ENCODE data around the gene CHRNB4.

Gene CHRNB4

DNA sequence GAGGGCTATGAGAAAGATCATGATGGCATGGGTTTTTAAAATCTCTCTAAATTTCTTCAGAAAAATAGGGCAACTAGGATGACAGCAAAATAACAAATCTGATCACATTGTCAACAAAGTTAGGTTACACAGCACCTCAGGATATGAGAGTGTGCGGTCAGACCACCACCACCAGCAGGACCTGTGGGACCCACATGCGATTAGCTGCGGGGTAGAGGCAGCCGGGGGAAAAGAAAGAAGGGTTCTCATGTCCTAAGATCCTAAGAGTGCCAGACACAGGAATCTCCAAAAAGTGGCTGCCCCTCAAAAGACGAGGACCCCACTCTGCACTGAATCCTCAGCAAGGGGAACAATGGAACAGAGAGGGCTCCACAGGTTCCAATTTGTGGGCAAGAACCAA lies 35.8 kb downstream of the CHRNB4 start:
- H3K27ac ChIP-seq = no peak overlapping the region
- no peak for DNase-seq
- intact Hi-C loops (cut with DNase I; ENCODE audit: low total_unique reads) = no loop called here
- H3K9me3 ChIP-seq = no peaks in the 10 kb centered on the region
- H3K4me3 ChIP-seq = no peak overlapping the region
- H3K36me3 ChIP-seq = no peaks in the 10 kb centered on the region
- no peaks in the 10 kb centered on the region for H3K4me1 ChIP-seq
- H3K27me3 ChIP-seq = peaks cover 0 to 22% of the 10 kb centered on the region in 2 donors
- TF ChIP-seq, protein P1, sequence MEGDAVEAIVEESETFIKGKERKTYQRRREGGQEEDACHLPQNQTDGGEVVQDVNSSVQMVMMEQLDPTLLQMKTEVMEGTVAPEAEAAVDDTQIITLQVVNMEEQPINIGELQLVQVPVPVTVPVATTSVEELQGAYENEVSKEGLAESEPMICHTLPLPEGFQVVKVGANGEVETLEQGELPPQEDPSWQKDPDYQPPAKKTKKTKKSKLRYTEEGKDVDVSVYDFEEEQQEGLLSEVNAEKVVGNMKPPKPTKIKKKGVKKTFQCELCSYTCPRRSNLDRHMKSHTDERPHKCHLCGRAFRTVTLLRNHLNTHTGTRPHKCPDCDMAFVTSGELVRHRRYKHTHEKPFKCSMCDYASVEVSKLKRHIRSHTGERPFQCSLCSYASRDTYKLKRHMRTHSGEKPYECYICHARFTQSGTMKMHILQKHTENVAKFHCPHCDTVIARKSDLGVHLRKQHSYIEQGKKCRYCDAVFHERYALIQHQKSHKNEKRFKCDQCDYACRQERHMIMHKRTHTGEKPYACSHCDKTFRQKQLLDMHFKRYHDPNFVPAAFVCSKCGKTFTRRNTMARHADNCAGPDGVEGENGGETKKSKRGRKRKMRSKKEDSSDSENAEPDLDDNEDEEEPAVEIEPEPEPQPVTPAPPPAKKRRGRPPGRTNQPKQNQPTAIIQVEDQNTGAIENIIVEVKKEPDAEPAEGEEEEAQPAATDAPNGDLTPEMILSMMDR (IDR thresholded peaks at IDR 0.05) = no peak

GRCh38 chr15:78604420-78604819 lies 36.6 kb downstream of the CHRNB4 start:
- intact Hi-C loops (cut with DNase I; ENCODE audit: low total_unique reads) = no loop called here
- no peak for DNase-seq
- Histone ChIP-seq H3K4me1 (no peaks in the 10 kb centered on the region), H3K9me3 (no peaks in the 10 kb centered on the region), H3K4me3 (no peak overlapping the region), H3K36me3 (no peaks in the 10 kb centered on the region), H3K27ac (no peak overlapping the region), H3K27me3 (peaks cover 0 to 25% of the 10 kb centered on the region in 2 donors)
- TF ChIP-seq, protein P1 (IDR thresholded peaks at IDR 0.05) = no peak

DNA sequence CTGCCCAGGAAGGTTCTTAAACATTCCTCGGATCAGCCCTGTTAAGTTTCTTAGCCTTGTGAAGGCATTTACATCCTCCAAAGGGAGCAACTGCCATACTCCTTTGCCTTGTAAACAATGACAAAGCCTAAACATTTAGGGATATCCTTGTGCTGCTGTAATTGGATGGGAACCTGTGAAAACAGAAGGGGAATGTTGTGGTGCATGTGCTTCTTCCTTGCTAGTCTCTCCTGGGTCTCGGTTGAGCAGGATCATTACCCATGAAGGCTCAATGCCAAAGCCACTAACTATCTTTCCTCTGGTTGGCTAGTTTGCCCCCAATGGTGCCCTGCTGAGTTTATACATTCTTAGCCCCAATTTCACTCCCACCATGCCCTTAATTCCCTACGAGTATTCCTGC lies 37.5 kb downstream of the CHRNB4 start:
- no peaks in the 10 kb centered on the region for H3K36me3 ChIP-seq
- intact Hi-C loops (cut with DNase I; ENCODE audit: low total_unique reads) = no loop called here
- H3K4me1 ChIP-seq = no peaks in the 10 kb centered on the region
- no peaks in the 10 kb centered on the region for H3K9me3 ChIP-seq
- TF ChIP-seq, protein P1 (IDR thresholded peaks at IDR 0.05) = no peak
- H3K4me3 ChIP-seq = no peak overlapping the region
- H3K27ac ChIP-seq = no peak overlapping the region
- DNase-seq = no peak
- peaks cover 0 to 31% of the 10 kb centered on the region in 2 donors for H3K27me3 ChIP-seq

GRCh38 chr15:78599189-78599588 lies 41.8 kb downstream of the CHRNB4 start:
- H3K4me3 ChIP-seq = no peak overlapping the region
- intact Hi-C loops (cut with DNase I; ENCODE audit: low total_unique reads) = no loop called here
- H3K27me3 ChIP-seq = peaks cover 0 to 24% of the 10 kb centered on the region in 2 donors
- H3K27ac ChIP-seq = no peak overlapping the region
- no peaks in the 10 kb centered on the region for H3K36me3 ChIP-seq
- TF ChIP-seq, protein P1 (IDR thresholded peaks at IDR 0.05) = no peak
- no peak for DNase-seq
- no peaks in the 10 kb centered on the region for H3K4me1 ChIP-seq
- H3K9me3 ChIP-seq = no peaks in the 10 kb centered on the region

DNA sequence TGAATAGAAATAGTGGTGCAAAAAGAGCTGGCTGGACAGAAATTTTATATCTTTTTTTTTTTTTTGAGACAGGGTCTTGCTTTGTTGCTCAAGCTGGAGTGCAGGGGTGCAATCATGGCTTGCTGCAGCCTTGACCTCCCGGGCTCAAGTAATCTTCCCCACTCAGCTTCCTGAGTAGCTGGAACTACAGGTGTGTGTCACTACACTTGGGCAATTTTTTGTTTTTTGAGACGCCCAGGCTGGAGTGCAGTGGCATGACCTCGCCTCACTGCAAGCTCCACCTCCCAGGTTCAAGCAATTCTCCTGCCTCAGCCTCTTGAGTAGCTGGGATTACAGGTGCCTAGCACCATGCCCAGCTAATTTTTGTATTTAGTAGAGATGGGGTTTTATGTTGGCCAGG lies 42.7 kb downstream of the CHRNB4 start:
- H3K36me3 ChIP-seq = no peaks in the 10 kb centered on the region

More for the DNA sequence above, 42.7 kb downstream of the CHRNB4 start:
- intact Hi-C loops (cut with DNase I; ENCODE audit: low total_unique reads) = no loop called here
- Histone ChIP-seq H3K27ac (no peak overlapping the region), H3K4me3 (no peak overlapping the region), H3K27me3 (peaks cover 0 to 15% of the 10 kb centered on the region in 2 donors), H3K4me1 (no peaks in the 10 kb centered on the region), H3K9me3 (no peaks in the 10 kb centered on the region)
- TF ChIP-seq, protein P1 (IDR thresholded peaks at IDR 0.05) = no peak
- no peak for DNase-seq

All from tibial artery (tissue), 4 donors.